LoVo (cell line): ENCODE results near the gene SP3.

Experiments
- DNase-seq: peaks from one replicate; pipeline ENCODE4 v3.0.0-alpha.2; 2016; ENCODE audit warnings: low spot score

SP3 gene

DNA sequence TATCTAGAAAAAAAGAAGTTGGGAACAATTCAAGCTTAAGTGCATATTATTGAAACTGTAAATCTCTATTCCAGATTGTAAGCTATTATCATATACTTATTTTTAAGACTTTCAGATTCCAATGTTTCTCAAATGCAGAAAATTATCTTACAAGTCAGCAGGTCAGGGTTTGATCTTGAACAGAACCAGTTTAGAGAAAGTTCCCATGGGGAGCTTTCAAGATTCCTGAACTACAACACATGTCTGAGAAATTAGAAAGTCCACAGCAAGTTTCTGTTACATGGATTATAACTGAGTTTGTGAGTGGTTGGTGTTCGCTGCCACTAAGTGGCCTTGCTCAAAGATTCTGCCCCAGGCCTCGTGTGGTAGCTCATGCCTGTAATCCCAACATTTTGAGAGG is 31.6 kb upstream of the SP3 start:
- no peak for DNase-seq

DNA sequence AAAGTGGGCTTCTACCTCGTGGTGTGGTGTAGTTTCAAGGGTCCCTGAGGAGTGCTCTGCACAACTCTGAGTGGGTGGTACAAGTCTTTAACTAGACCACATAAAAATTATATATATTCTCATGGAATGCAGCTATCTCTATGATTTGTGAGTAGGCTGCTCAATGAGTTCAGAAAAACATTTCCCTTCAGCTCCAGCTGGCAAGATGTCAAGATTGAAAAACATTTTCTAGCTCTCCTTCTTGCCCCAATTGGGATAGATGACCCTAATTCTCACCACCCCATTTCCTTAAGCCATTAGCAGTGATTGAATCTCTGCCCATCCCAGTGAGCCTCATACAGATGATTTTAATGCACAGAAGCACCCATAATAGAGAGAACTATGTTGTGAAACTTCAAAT is 28.3 kb upstream of the SP3 start:
- no peak for DNase-seq

DNA sequence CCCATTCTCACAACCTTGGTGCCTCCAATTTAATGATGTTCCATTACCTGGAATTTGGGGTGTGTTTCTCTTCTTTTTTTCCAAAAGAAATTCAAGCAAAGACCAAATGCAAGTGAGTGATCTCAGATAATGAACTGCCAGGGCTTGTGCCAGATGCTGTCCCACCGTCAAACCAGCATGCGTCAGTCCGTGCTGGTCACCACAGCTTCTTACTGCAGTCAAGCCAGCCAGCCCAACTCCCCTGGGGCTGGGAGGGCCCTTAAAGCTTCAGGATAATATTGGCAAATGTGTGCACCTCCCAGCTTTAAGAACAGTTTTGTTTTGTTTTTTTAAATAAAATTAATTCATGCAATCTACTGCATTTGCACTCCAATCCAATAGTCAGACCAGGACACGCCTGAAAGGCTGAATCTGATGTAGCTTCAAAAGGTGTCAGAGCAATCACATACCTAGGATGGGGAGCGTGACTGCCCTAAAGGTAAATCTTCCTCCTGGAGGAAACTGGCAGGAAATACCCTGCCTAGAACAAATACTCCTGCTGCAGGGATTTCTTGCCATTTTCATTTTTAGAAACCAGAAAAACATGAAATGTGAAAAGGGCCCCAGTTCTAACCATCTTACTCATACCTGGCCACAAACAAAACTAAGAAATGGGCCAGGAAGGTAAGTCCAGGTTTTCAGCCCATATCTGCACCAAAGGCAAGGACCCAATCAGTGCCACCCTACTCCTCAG is 26.8 kb upstream of the SP3 start:
- DNase-seq: no peak

DNA sequence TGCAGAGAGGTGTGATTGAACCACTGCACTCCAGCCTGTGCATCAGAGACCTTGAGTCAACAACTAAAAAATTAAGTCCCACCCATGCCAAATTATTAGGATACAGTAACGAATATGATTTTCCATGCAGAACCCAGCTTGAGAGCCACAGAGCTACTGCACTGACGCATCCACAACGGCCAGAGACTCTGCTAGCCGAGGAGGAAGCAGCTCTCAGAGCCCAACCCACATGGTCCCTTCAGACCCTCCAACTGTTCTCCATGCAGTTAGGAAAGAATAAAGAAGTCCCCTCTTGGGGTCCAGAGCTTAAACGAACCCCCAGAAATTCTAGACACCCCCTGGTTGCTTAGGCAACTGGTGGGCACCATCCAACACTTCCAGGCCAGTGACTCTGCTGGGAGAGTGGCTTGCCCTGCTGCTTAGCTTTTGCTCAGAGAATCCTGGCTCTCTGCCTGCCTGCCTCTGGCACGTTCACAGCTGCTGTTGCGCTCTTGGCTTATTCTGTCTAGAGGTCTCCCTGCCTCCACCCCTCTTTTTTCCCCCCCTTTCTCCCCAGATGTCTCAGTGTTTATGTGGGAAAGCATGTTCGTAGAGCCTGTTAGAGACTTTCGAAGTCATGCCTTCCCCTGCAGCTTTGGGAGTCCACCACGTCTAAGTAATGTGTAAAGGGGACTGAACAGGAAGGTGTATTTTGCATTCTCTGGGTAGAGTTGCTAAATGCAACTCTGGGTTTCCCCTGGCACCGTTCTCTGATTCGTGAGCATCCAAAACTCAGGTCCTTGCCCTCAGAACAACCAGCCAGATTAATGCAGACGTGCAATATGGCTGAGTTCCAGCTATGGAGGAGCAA is 26.0 kb upstream of the SP3 start:
- DNase-seq: no peak

DNA sequence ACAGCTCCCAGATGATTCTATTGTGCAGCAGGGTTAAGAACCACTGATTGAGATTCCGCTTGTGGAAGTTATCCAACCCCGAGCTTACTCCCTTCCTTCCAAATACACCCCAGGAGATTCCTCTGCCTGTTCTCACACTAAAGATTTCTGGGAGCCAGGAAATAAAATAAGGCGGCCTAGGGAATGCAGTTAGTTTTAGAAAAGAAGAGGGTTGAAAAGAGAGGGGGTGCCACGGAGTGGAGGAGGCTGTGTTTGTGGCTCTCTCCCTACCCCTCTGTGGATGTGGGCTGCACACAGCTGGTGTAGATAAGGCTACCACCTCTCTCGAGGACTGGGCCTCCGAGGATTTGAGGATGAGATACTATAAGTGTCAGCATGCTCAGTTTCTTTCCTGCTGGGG is 25.1 kb upstream of the SP3 start:
- DNase-seq: no peak

DNA sequence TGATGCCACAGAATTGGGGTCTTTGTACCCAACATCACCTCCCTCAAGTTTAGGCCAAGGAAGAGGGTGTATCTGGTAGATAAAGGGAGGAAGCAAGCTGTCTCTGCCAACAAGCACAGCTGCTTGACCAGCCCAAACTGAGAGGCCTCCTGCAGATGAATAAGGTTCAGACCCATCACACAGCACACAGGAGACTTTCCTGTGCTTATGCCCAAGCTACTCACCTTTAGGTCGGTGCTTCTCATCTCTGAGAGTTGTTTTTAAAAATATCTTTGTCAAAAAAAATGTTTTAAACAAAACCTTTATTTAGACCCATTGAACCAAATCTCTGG is 24.7 kb upstream of the SP3 start:
- no peak for DNase-seq

DNA sequence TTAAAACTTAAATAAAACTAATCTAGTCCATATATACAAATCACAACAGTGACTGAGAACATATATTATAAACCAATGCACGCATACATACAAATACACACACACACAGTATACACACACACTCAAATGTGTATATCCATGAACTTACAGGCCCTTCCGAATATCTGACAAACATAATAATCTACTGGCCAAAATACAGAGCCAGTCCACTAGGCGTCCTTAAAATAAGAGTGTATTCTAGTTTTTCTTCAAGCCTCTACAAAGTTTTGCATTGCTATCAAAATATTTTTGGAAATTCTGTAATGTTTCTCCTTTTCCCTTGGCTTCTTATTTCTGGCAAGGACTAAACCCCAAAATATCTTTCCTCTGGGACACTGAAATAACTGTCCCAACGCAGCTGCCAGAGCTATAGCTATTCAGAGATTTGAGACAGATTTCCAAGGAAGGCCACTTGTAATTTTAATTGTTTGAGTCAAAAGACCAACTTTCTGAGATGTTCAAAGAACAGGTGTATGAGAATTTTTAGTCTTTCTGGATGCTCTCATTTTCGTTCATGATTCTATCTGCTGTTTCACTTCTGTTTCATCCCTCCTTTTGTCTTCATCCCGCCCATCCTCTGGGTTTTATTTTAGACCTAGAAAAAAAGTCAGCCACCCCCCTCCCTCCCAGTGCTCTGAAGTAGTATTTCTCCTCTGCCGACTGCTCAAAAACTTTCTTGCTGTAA is 24.1 kb upstream of the SP3 start:
- no peak for DNase-seq

DNA sequence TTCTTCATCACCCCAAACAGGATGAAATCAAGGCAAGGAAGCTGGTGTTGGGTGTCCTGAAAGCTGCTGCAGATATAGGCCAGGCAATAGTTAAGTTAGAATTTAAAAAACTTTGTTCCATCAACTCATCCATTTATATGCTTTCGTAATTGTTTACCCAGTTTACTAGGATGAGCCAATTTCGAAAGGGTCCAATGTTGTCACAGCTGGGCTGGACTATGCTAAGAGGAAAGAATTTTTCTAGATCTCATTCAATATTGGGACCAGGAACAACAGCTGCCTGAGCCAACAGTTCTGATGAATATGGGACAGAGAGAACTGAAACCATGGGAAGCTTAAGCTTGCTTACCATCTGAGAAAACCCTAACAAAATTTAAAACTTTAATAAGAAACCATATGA is 21.6 kb upstream of the SP3 start:
- DNase-seq: no peak

DNA sequence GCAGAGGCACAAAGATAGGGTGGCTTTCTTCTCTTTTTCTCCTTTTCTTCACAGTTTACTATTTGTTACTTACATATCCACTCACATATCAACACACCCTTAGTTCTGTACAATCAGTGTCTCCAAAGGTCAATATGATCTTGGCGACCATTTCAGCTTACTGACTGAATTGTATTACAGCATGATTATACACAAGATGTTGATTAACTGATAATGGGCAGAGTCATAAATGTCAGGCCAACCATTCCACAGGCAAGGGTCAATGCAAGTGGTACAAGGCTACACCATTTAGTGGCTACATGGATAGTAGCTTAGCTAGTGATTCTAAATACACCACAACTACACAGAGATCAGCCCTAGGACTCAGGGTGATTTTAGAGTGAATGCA is 20.4 kb upstream of the SP3 start:
- DNase-seq: no peak

DNA sequence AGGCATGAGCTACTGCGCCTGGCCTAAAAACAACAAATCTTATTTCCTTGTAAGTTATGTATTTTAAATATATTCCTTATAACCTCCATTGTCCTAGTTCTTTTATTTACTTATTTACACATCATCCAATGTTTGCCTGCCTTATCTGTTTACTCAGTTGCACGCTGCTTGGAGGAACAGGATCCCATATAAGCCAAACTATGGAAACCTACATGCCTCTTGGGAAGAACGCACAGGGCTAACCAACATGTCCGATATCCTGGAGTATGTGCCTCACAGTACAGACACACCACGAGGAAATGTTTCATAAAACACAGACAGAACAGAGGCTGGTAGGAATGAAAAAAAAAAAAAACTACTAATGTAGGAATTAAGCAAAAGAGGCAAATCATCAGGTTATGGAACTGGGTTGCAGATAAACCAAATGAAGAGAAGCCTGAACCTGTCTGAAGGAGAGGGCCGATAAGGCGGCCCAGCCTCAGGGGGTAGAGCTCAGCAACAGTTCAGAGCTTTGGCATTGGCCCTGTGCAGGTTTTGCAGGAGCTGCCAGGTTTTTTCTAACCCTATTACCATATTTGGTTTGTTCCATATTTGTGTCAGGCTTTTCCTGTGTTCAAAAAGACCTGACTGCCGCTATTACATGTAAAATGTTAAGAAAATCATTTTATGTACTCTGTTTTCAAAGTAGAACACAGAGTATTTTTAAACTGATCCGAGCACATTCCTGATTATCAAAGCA is 19.9 kb upstream of the SP3 start:
- DNase-seq: no peak

DNA sequence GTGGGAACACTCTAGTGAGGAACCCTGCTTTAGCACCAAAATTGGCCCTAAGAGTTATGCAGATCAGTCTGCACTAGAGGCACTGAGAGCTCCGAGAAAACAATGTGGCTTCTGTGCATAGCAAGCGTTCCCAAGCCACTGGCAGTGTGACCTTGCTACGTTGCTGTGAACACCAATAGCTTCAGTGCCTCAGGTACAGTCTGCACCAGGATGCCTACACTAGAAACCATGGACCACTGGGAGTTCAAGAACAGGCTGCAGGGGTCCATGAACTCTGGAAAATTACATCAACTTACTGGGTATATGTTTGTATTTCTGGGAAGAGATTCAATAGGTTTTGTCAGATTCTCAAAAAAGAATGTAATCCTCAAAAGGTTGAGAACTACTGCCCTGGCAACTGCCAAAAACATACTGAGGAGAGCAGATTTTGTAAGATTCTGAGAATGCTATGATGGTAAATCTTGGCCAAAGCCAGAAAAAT is 18.3 kb upstream of the SP3 start:
- no peak for DNase-seq

DNA sequence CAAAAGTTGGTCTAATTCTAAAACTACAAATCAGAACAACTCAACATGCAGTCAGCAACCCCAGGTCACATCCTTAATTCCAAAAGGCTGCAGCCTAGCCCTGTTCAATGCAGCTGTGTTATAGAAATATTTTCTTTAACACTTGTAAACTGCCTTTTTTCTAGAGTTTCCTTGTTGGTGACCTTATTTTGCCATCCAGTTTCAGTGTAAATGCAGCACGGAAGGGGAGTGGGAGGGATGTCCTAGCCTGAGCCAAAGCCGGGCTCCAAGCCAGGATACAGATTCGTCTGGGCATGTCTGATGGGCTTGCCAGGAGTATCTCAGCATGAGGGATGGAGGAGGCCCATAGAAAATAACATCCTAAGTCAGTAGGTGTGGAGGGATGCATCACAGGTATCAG is 17.7 kb upstream of the SP3 start:
- DNase-seq: peak; percentile 50

DNA sequence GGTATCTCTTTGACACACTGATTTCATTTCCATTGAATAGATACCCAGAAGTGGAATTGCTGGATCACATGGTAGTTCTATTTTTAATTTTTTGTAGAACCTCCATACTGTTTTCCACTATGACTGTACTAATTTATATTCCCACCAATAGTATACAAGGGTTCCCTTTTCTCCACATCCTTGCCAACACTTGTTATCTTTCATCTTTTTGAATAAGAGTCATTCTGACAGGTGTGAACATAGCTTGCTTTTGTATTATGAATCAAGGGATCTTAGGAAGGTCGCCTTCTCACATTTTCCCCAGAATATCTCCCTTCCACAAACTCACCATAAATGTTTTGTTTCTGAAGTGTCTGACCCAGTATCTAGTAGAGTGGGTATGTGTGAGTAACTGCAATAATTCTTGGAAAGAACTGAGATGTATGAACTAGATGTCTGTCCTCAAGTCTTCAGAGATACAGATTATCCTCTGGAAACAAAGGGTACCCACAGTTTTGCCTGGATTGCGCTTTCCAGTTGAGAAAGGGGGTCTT is 17.1 kb upstream of the SP3 start:
- no peak for DNase-seq

DNA sequence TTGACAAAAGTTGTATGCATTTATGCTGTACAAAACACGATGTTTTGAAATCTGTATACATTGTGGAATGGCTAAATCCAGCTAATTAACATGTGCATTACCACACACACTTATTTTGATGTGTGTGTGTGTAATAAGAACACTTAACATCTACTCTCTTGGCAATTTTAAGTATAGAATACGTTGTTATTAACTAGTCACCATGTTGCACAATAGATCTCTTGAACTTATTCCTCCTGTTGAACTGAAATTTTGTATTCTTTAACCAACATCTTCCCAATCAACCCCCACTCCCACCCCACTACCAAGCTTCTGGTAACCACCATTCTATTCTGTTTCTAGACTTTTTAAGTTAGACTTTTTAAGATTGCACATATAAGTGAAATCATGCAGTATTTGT is 16.3 kb upstream of the SP3 start:
- DNase-seq: no peak

DNA sequence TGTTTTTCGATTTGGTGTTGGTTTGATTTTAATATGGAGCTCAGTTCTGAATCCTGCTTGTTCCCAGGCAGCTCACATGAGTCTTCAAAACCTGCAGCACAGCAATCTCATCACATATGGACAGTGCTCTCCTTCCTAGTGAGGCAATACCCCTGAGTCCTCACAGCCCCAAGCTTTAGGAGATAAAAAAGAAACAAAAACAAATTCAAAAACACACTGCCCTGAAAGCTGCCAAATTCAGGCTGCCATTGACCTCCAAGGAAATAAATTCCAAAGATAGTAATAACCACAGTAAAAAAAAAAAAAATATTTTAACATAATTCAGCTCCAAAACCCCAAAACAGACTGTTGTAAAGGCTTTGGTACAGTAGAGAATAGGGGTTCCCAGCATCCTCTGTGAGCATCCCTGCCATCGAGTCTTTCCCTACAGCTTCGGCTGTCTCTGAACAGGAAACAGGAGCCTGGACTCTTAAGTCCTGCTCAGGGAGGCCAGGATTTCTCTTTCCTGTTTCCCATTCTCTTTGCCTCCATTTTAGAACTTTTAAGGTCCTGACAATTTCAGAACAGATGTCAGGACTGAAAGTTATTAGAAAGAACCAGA is 14.7 kb upstream of the SP3 start:
- DNase-seq: no peak

DNA sequence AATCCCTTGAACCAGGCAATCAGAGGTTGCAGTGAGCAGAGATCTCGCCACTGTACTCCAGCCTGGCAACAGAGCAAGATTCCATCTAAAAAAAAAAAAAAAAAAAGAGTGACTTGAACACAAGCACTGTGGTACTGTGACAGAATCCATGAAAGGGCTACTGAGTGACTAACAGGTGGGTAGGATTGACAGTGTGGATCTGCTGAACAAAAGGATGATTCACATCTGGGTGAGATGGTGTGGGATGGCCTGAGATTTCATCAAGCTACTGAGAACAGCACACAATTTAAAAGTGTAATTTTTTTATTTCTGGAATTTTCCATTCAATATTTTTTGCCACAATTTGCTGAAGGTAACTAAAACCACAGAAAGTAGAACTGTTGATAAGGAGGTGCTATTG is 13.3 kb upstream of the SP3 start:
- DNase-seq: no peak

DNA sequence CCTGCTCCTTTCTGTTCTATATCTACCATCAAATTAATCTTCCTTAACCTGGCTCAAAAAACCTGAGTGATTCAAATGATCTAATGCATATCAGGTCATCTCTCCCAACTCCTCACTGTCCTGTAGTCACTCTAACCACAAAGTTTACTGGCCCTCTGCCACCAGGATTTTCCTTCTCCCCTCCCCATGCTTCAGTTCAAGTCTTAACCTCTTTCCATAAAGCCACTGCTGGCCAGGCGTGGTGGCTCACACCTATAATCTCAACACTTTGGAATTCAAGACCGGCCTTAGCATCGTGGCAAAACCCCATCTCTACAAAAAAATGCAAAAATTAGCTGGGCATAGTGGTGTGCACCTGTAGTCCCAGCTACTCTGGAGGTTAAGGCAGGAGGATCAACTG is 7.5 kb upstream of the SP3 start:
- DNase-seq: peak; percentile 76

DNA sequence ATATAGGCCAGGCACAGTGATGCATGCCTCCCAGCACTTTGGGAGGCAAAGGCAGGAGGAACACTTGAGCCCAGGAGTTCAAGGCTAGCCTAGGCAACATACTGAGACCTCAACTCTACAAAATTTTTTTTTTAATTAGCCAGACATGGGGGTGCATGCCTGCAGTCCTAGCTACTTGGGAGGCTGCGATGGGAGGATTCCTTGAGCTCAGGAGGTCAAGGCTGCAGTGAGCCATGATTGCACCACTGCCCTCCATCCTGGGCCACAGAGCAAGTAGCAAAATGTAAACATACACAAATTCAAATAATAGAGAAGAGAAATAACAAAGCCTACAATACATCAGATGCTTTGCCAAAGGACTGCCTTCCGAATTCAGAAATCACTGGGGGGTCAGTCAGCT is 7.0 kb upstream of the SP3 start:
- no peak for DNase-seq

DNA sequence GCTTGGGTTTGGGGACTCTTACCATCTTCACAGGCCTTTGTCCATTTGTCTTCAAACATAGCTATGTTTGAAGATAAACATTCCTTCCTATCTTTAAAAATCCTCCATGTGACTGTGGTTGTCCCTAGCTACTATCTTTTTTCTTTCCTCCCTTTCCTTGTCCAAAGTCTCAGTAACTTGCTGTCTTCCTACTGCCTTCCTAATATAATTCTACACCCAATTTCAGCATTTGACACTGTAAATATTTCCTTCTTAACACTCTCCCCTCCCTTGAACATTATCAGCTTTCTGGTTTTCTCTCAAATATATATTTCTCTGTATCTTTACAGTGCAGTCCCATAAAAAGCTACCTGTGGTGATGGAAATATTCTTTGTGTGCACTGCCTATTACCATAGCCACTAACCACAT is 5.3 kb upstream of the SP3 start:
- no peak for DNase-seq

DNA sequence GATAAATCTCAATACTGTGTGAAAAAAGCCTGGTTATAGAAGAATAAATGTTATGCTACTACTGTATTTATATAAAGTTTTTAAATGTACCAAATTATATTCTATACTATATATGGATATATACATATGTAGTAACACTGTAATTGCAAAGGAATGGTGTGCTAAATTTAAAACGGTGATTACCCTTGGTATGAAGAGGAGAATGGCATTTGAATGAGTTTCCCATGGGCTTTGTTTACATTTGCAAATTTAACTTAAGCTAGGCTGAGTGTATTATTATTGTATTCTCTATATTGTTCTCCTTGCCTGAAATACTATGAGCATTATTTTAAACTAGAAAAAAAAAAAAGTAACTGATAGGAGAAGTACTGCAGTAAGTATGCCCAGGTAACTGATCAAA is 4.7 kb upstream of the SP3 start:
- DNase-seq: no peak

DNA sequence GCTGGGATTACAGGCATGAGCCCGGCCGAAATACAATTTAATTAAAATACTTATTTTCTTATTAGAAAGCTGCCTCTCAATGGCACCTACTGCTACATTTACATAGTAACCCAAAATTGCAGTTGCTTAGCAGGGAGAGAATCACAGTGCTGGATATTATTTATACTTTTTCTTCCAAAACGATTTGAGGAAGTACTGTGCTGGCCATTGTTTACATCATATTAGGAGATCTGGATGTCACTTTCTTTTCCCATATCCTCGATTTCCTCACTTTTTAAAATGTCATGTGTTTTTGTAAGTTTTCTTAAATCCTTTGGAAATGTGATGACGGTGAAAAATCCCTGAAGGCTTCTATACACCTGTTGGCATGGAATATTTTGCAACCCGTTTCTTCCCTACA is 3.4 kb upstream of the SP3 start:
- DNase-seq: no peak
